ENCODE results near the gene TNKS2. TPM values are rescaled to one million over a fixed set of nuclear protein-coding genes. Genes with fewer than 3 reads are reported as not detected.

TNKS2 gene
- total and polyA plus RNA-seq, 2 of the 13 experiments (the other 11 are each of a cell fraction or from before 2014, with no cell fraction given), result 15.2 to 19.4 TPM

GRCh38 chr10:91768123-91768522 is 30.1 kb upstream of the TNKS2 start:
- Histone ChIP-seq H3K4me1 (ENCODE audit: insufficient read depth, low read length) (no peaks in the 10 kb centered on the region), H3K4me2 (ENCODE audit: low read depth, low read length) (no peak overlapping the region), H3K4me3 (replicated peaks in 1 of 3; ENCODE audit: insufficient read depth in 1 of 3, low read depth in 2 of 3, low read length in 3 of 3) (no peak overlapping the region), H2AFZ (ENCODE audit: low read length) (no peak overlapping the region), H3K9ac (ENCODE audit: insufficient read depth, low read depth, low read length) (no peak overlapping the region), H3K36me3 (replicated peaks in 1 of 2; ENCODE audit: control insufficient read depth in 1 of 2, insufficient read depth in 2 of 2, low read length in 2 of 2) (no peaks in the 10 kb centered on the region), H4K20me1 (ENCODE audit: insufficient read depth, low read length) (no peaks in the 10 kb centered on the region), H3K27me3 (ENCODE audit: control insufficient read depth in 1 of 2, insufficient read depth in 2 of 2, low read length in 2 of 2) (no peaks in the 10 kb centered on the region), H3K27ac (ENCODE audit: extremely low read length, insufficient read depth, low read length) (no peak overlapping the region), H3K9me3 (ENCODE audit: low read length) (no peaks in the 10 kb centered on the region), H3K79me2 (ENCODE audit: insufficient read depth, low read length) (no peaks in the 10 kb centered on the region)
- ATAC-seq (no peak), DNase-seq (ENCODE audit: low spot score) (no peak), FAIRE-seq (no peak)
- WGBS (ENCODE audit: low lambda C conversion rate), result 54% methylated on average over 3 of the region's 3 CpGs
- in situ Hi-C loops (cut with HindIII; ENCODE audit: extremely low pct_ligation_motif_present, low pct_unique_long_range_greater_than_20kb), result no loop called here
- no TSS peak for BruUV-seq (replicated peaks)
- no peak for TF ChIP-seq ZKSCAN1 (IDR thresholded peaks at IDR 0.05; ENCODE audit: low read length)
- TF ChIP-seq CREB1 (IDR thresholded peaks at IDR 0.05), result peak; percentile 47
- no peak for TF ChIP-seq CREB1 (CRISPR knock-in tag; IDR thresholded peaks at IDR 0.05)
- peak; percentile 7; the same call in 1 of the 2 replicates for TF ChIP-seq CEBPB (IDR thresholded peaks at IDR 0.05; ENCODE audit: borderline replicate concordance, low read depth, low read length)
- ChIA-PET POLR2A (no interaction called here), CTCF (ENCODE audit: low intra/inter-chr PET ratio, low total read pairs) (no interaction called here)
- intact Hi-C loops (cut with micrococcal nuclease; ENCODE audit: unreplicated experiment), result loop anchor here (10.0 kb wide), 1 partner anchor 667 kb away; no protein-coding TSS in a partner anchor

- Histone ChIP-seq H3K4me2 (ENCODE audit: low read depth, low read length) (no peak overlapping the region), H3K79me2 (ENCODE audit: insufficient read depth, low read length) (no peaks in the 10 kb centered on the region), H3K27ac (ENCODE audit: extremely low read length, insufficient read depth, low read length) (no peak overlapping the region), H3K9me3 (ENCODE audit: low read length) (no peaks in the 10 kb centered on the region), H3K4me1 (ENCODE audit: insufficient read depth, low read length) (no peaks in the 10 kb centered on the region), H4K20me1 (ENCODE audit: insufficient read depth, low read length) (no peaks in the 10 kb centered on the region), H3K9ac (ENCODE audit: insufficient read depth, low read depth, low read length) (no peak overlapping the region), H3K36me3 (replicated peaks in 1 of 2; ENCODE audit: control insufficient read depth in 1 of 2, insufficient read depth in 2 of 2, low read length in 2 of 2) (no peaks in the 10 kb centered on the region), H3K27me3 (ENCODE audit: control insufficient read depth in 1 of 2, insufficient read depth in 2 of 2, low read length in 2 of 2) (peaks cover 0 to 1% of the 10 kb centered on the region in 2 experiments; a peak in 1 of 5 replicates), H2AFZ (ENCODE audit: low read length) (no peak overlapping the region), H3K4me3 (replicated peaks in 1 of 3; ENCODE audit: insufficient read depth in 1 of 3, low read depth in 2 of 3, low read length in 3 of 3) (no peak overlapping the region)
- DNase-seq (ENCODE audit: low spot score), result no peak
- TF ChIP-seq RNF219 (CRISPR knock-in tag; IDR thresholded peaks at IDR 0.05) (no peak), ZNF331 (CRISPR knock-in tag; IDR thresholded peaks at IDR 0.05) (no peak), ZNF441 (CRISPR knock-in tag; IDR thresholded peaks at IDR 0.05; ENCODE audit: borderline replicate concordance) (no peak), NR2C2 (CRISPR knock-in tag; IDR thresholded peaks at IDR 0.05; ENCODE audit: borderline replicate concordance) (no peak)
- no peak for FAIRE-seq
- no TSS peak for BruUV-seq (replicated peaks)
- POLR2A ChIA-PET, result no interaction called here
- CTCF ChIA-PET (ENCODE audit: low intra/inter-chr PET ratio, low total read pairs), result no interaction called here
- WGBS (ENCODE audit: low lambda C conversion rate), result 0% methylated on average over 1 of the region's 1 CpG
- ATAC-seq, result no peak
- in situ Hi-C loops (cut with HindIII; ENCODE audit: extremely low pct_ligation_motif_present, low pct_unique_long_range_greater_than_20kb) (no loop called here), intact Hi-C loops (cut with micrococcal nuclease; ENCODE audit: unreplicated experiment) (no loop called here)
Measured at GRCh38 chr10:91771907-91772306, 26.3 kb upstream of the TNKS2 start.
